Measurements from ENCODE around the gene ADAMTSL4. TPM values are rescaled to one million over a fixed set of nuclear protein-coding genes. Genes with fewer than 3 reads are reported as not detected.
A peak's percentile ranks its signal among the peaks of the same experiment; 100 is the strongest.
"Not testable (repeated sequence)": the region's sequence is repeated elsewhere in the genome, so short reads cannot be mapped to it uniquely, and the experiment has no call there.

The ADAMTSL4 gene
- total RNA-seq, 1 experiment from 2014 or later, result 9.5 TPM

DNA sequence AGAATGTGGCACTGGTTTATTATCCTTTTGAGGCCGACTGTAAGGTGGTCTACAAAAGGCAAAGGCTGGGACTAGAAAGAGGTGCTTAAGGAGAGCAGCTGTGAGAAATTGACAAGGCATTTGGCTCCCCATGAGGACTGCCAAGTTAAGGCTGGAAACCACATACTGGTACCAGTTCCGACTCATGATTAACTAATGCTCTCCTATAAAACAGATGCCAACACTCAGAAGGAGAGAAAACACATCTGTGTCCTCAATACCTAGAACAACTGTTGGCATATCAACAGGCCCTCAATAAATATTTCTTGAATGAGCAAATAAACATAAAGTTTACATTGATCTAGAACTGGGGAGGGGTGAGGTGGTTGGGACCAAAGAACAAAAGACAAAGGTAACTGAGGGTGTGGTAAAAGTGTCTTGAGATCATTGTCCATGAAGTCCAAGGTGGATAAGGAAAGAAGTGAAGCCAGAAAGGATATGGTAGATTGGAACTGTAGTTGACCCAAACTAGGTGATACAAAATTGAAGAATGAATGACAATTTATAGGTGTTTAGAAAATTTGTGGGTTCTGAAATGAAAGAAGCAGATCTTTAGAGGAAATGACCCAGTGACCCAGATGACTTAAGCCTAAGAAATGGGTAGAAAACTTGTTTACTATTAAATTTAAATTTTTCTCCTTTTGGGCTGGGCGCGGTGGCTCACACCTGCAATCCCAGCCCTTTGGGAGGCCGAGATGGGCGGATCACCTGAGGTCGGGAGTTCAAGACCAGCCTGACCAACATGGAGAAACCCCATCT is 47.1 kb downstream of the ADAMTSL4 start:
- ATAC-seq (peak; percentile 64), DNase-seq (ENCODE audit: low read depth, low spot score) (no peak)
- Histone ChIP-seq H3K36me3 (ENCODE audit: control insufficient read depth, insufficient read depth, low read length) (no peaks in the 10 kb centered on the region), H3K9me3 (ENCODE audit: control insufficient read depth, insufficient read depth, low read depth, low read length) (no peaks in the 10 kb centered on the region), H3K27ac (ENCODE audit: low read length) (no peak overlapping the region), H3K4me3 (ENCODE audit: low read depth in 2 of 2, low read length in 2 of 2) (no peak overlapping the region), H3K4me1 (ENCODE audit: control insufficient read depth, insufficient read depth, low read length) (no peaks in the 10 kb centered on the region), H3K27me3 (ENCODE audit: control insufficient read depth, insufficient read depth, low read length) (no peaks in the 10 kb centered on the region)
- ChIA-PET POLR2A (interaction anchor here (0.6 kb wide), 1 partner anchor 17 kb away, joined by 4 read pairs; no protein-coding TSS in a partner anchor), CTCF (interaction anchor here (0.6 kb wide), 1 partner anchor 64 kb away, joined by 4 read pairs; no protein-coding TSS in a partner anchor)
- TF ChIP-seq POLR2AphosphoS5 (IDR thresholded peaks at IDR 0.05; ENCODE audit: low read depth, low read length), result no peak
- TF ChIP-seq SIN3A (IDR thresholded peaks at IDR 0.05; ENCODE audit: borderline replicate concordance, insufficient read depth, low read depth, low read length), result no peak
- TF ChIP-seq, protein P1, sequence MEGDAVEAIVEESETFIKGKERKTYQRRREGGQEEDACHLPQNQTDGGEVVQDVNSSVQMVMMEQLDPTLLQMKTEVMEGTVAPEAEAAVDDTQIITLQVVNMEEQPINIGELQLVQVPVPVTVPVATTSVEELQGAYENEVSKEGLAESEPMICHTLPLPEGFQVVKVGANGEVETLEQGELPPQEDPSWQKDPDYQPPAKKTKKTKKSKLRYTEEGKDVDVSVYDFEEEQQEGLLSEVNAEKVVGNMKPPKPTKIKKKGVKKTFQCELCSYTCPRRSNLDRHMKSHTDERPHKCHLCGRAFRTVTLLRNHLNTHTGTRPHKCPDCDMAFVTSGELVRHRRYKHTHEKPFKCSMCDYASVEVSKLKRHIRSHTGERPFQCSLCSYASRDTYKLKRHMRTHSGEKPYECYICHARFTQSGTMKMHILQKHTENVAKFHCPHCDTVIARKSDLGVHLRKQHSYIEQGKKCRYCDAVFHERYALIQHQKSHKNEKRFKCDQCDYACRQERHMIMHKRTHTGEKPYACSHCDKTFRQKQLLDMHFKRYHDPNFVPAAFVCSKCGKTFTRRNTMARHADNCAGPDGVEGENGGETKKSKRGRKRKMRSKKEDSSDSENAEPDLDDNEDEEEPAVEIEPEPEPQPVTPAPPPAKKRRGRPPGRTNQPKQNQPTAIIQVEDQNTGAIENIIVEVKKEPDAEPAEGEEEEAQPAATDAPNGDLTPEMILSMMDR (IDR thresholded peaks at IDR 0.05), result no peak
- TF ChIP-seq, protein P2, sequence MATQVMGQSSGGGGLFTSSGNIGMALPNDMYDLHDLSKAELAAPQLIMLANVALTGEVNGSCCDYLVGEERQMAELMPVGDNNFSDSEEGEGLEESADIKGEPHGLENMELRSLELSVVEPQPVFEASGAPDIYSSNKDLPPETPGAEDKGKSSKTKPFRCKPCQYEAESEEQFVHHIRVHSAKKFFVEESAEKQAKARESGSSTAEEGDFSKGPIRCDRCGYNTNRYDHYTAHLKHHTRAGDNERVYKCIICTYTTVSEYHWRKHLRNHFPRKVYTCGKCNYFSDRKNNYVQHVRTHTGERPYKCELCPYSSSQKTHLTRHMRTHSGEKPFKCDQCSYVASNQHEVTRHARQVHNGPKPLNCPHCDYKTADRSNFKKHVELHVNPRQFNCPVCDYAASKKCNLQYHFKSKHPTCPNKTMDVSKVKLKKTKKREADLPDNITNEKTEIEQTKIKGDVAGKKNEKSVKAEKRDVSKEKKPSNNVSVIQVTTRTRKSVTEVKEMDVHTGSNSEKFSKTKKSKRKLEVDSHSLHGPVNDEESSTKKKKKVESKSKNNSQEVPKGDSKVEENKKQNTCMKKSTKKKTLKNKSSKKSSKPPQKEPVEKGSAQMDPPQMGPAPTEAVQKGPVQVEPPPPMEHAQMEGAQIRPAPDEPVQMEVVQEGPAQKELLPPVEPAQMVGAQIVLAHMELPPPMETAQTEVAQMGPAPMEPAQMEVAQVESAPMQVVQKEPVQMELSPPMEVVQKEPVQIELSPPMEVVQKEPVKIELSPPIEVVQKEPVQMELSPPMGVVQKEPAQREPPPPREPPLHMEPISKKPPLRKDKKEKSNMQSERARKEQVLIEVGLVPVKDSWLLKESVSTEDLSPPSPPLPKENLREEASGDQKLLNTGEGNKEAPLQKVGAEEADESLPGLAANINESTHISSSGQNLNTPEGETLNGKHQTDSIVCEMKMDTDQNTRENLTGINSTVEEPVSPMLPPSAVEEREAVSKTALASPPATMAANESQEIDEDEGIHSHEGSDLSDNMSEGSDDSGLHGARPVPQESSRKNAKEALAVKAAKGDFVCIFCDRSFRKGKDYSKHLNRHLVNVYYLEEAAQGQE (IDR thresholded peaks at IDR 0.05; ENCODE audit: insufficient read depth in 1 of 2, low read depth in 2 of 2, low read length in 1 of 2), result no peak
- TF ChIP-seq TCF7L2 (IDR thresholded peaks at IDR 0.05; ENCODE audit: low read depth, low read length), result no peak
- intact Hi-C loops (cut with micrococcal nuclease; ENCODE audit: unreplicated experiment), result no loop called here
- in situ Hi-C loops (cut with HindIII; ENCODE audit: low pct_unique_long_range_greater_than_20kb, low sequenced_read_pairs), result no loop called here
- no TSS peak for BruUV-seq (replicated peaks)

DNA sequence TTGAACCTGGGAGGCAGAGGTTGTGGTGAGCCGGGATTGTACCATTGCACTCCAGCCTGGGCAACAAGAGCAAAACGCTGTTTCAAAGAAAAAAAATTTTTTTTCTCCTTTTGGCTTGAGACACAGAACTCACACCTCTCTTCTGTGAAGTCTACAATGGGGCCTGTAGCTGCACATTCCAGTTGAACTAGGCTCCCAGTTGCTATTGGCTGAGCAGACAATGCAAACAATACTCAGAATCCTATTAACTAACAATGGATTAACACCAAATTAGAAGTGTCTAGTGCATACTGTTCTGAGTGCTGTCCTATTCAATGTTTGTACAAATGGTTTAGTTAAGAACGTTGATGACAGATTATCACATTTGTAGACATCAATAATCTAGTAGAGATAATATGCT is 47.8 kb downstream of the ADAMTSL4 start:
- intact Hi-C loops (cut with micrococcal nuclease; ENCODE audit: unreplicated experiment), result no loop called here
- in situ Hi-C loops (cut with HindIII; ENCODE audit: low pct_unique_long_range_greater_than_20kb, low sequenced_read_pairs), result no loop called here
- no peaks in the 10 kb centered on the region for H3K27me3 ChIP-seq (ENCODE audit: control insufficient read depth, insufficient read depth, low read length)
- no peak for DNase-seq (ENCODE audit: low read depth, low spot score)
- H3K4me1 ChIP-seq (ENCODE audit: control insufficient read depth, insufficient read depth, low read length), result no peaks in the 10 kb centered on the region
- no peaks in the 10 kb centered on the region for H3K36me3 ChIP-seq (ENCODE audit: control insufficient read depth, insufficient read depth, low read length)
- no peaks in the 10 kb centered on the region for H3K9me3 ChIP-seq (ENCODE audit: control insufficient read depth, insufficient read depth, low read depth, low read length)
- POLR2A ChIA-PET, result interaction anchor here (0.6 kb wide), 2 partner anchors 17 to 18 kb away, joined by 4 read pairs; no protein-coding TSS in a partner anchor
- BruUV-seq (replicated peaks), result no TSS peak
- CTCF ChIA-PET, result no interaction called here
- ATAC-seq, result peak; percentile 36; the same call in 1 of the 2 replicates
- TF ChIP-seq, protein P2 (IDR thresholded peaks at IDR 0.05; ENCODE audit: insufficient read depth in 1 of 2, low read depth in 2 of 2, low read length in 1 of 2), result no peak
- TF ChIP-seq, protein P1 (IDR thresholded peaks at IDR 0.05), result no peak
- TF ChIP-seq POLR2AphosphoS5 (IDR thresholded peaks at IDR 0.05; ENCODE audit: low read depth, low read length) (no peak), TCF7L2 (IDR thresholded peaks at IDR 0.05; ENCODE audit: low read depth, low read length) (no peak), SIN3A (IDR thresholded peaks at IDR 0.05; ENCODE audit: borderline replicate concordance, insufficient read depth, low read depth, low read length) (no peak)
- H3K27ac ChIP-seq (ENCODE audit: low read length), result no peak overlapping the region
- H3K4me3 ChIP-seq (ENCODE audit: low read depth in 2 of 2, low read length in 2 of 2), result no peak overlapping the region

DNA sequence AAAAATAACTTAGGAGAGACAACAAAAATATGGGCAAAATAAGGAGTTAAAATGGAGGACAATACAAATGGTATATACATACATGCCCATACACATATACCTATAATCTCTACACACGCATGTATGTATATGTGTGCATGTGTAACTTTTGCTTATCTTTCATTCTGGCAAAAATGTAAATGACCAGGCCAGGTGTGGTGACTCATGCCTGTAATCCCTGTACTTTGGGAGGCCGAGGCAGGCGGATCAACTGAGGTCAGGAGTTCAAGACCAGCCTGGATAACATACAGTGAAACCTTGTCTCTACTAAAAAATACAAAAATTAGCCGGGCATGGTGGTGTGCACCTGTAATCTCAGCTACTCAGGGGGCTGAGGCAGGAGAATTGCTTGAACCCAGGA is 49.1 kb downstream of the ADAMTSL4 start:
- DNase-seq (ENCODE audit: low read depth, low spot score); H3K27me3 ChIP-seq (ENCODE audit: control insufficient read depth, insufficient read depth, low read length); H3K9me3 ChIP-seq (ENCODE audit: control insufficient read depth, insufficient read depth, low read depth, low read length); intact Hi-C loops (cut with micrococcal nuclease; ENCODE audit: unreplicated experiment); ATAC-seq; H3K36me3 ChIP-seq (ENCODE audit: control insufficient read depth, insufficient read depth, low read length); CTCF ChIA-PET; H3K27ac ChIP-seq (ENCODE audit: low read length); in situ Hi-C loops (cut with HindIII; ENCODE audit: low pct_unique_long_range_greater_than_20kb, low sequenced_read_pairs); BruUV-seq (replicated peaks); H3K4me3 ChIP-seq (ENCODE audit: low read depth in 2 of 2, low read length in 2 of 2); H3K4me1 ChIP-seq (ENCODE audit: control insufficient read depth, insufficient read depth, low read length): not testable (repeated sequence)
- POLR2A ChIA-PET, result interaction anchor here (0.7 kb wide), 1 partner anchor 571 kb away, joined by 4 read pairs; no protein-coding TSS in a partner anchor

Data from Panc1 (cell line).